HG03103 (cell line): ENCODE results near the gene SGTA.
A peak's percentile ranks its signal among the peaks of the same experiment; 100 is the strongest.
"Not testable (repeated sequence)": the region's sequence is repeated elsewhere in the genome, so short reads cannot be mapped to it uniquely, and the experiment has no call there.

Source experiments
- ATAC-seq: cut with Tn5 transposase; IDR thresholded peaks from one replicate; pipeline ENCODE4 v1.9.1; 2021; ENCODE audit warnings: low read depth; ENCODE audit not compliant: unreplicated experiment

Gene SGTA

GRCh38 chr19:2782936-2783780, at the start of gene SGTA:
Gene SGTA (minus strand): TSS chr19:2783273. CDS start chr19:2769068, 14,205 bp downstream.
- ATAC-seq, result peak; percentile 58

GRCh38 chr19:2827840-2828489, 44.9 kb upstream of the SGTA start:
- no peak for ATAC-seq

GRCh38 chr19:2827022-2827421, 43.9 kb upstream of the SGTA start:
- ATAC-seq, result no peak

GRCh38 chr19:2824129-2824528, 41.1 kb upstream of the SGTA start:
- ATAC-seq, result no peak

GRCh38 chr19:2823646-2824045, 40.6 kb upstream of the SGTA start:
- no peak for ATAC-seq

GRCh38 chr19:2822846-2823245, 39.8 kb upstream of the SGTA start:
- no peak for ATAC-seq

- ATAC-seq, result no peak
These were observed 37.1 kb upstream of the SGTA start for GRCh38 chr19:2820112-2820702.

GRCh38 chr19:2819540-2820111, 36.6 kb upstream of the SGTA start, which contains the start of gene ZNF554:
Gene ZNF554 (plus strand): TSS chr19:2819868. CDS start chr19:2820072, 204 bp downstream.
- peak; percentile 72 for ATAC-seq

GRCh38 chr19:2817237-2817829, 34.3 kb upstream of the SGTA start:
- not testable (repeated sequence) for ATAC-seq

GRCh38 chr19:2816641-2817040, 33.6 kb upstream of the SGTA start:
- no peak for ATAC-seq

GRCh38 chr19:2815923-2816322, 32.9 kb upstream of the SGTA start:
- ATAC-seq, result no peak

GRCh38 chr19:2815191-2815614, 32.1 kb upstream of the SGTA start:
- no peak for ATAC-seq

- ATAC-seq, result no peak
These were observed 31.4 kb upstream of the SGTA start for GRCh38 chr19:2814426-2814825.

GRCh38 chr19:2813235-2814160, 30.4 kb upstream of the SGTA start:
- no peak for ATAC-seq

- no peak for ATAC-seq
These were observed 29.6 kb upstream of the SGTA start for GRCh38 chr19:2812414-2813234.

- no peak for ATAC-seq
These were observed 28.8 kb upstream of the SGTA start for GRCh38 chr19:2811735-2812413.

GRCh38 chr19:2811221-2811722, 28.2 kb upstream of the SGTA start:
- ATAC-seq, result no peak
